Testis (tissue), 2 donors: ENCODE measurements around the gene BCAS3.

Experiments
- POLR2A ChIP-seq: fragments of 450-650 bp; IDR thresholded peaks from one replicate; pipeline ENCODE4 v1.6.1; 2017; ENCODE audit warnings: antibody characterized with exemption, mild to moderate bottlenecking, moderate library complexity
- TF ChIP-seq, protein P1 (sequence below), 3 experiments: fragments of 450-650 bp in 2 of 3; fragments of 200-600 bp in 1 of 3; sonication (generic) in 1 of 3; IDR thresholded peaks; one replicate each; pipeline ENCODE4 v1.5.1; 2016 to 2019; ENCODE audit warnings: antibody characterized with exemption in 3 of 3, mild to moderate bottlenecking in 2 of 3, moderate library complexity in 1 of 3

DNA sequence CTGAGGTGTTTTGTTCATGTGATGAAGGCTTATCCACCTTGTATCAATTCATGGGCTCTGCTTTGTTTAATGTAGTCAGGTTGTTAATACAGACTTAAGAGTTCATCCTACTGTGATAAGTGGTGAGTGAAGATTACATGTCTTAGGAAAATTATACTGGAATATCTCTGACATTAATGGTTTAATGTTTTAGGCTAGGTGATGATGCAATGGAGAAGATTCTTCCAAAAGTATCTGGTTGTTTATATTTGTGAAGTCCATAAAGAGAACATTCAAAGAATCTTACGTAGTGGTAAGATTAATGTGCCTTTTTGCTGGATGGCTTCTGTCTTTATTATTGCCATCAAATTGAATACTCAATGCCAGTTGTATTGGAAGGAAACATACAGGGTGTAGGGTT lies 236.4 kb downstream of the BCAS3 start:
- no peak for TF ChIP-seq POLR2A
- TF ChIP-seq, protein P1, sequence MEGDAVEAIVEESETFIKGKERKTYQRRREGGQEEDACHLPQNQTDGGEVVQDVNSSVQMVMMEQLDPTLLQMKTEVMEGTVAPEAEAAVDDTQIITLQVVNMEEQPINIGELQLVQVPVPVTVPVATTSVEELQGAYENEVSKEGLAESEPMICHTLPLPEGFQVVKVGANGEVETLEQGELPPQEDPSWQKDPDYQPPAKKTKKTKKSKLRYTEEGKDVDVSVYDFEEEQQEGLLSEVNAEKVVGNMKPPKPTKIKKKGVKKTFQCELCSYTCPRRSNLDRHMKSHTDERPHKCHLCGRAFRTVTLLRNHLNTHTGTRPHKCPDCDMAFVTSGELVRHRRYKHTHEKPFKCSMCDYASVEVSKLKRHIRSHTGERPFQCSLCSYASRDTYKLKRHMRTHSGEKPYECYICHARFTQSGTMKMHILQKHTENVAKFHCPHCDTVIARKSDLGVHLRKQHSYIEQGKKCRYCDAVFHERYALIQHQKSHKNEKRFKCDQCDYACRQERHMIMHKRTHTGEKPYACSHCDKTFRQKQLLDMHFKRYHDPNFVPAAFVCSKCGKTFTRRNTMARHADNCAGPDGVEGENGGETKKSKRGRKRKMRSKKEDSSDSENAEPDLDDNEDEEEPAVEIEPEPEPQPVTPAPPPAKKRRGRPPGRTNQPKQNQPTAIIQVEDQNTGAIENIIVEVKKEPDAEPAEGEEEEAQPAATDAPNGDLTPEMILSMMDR (IDR thresholded peaks at IDR 0.05), result no peak
